Measurements from ENCODE around the gene CDT1. TPM values are rescaled to one million over a fixed set of nuclear protein-coding genes. Genes with fewer than 3 reads are reported as not detected.
A peak's percentile ranks its signal among the peaks of the same experiment; 100 is the strongest.

Gene CDT1
- total RNA-seq, 1 donor = 7.8 TPM

DNA sequence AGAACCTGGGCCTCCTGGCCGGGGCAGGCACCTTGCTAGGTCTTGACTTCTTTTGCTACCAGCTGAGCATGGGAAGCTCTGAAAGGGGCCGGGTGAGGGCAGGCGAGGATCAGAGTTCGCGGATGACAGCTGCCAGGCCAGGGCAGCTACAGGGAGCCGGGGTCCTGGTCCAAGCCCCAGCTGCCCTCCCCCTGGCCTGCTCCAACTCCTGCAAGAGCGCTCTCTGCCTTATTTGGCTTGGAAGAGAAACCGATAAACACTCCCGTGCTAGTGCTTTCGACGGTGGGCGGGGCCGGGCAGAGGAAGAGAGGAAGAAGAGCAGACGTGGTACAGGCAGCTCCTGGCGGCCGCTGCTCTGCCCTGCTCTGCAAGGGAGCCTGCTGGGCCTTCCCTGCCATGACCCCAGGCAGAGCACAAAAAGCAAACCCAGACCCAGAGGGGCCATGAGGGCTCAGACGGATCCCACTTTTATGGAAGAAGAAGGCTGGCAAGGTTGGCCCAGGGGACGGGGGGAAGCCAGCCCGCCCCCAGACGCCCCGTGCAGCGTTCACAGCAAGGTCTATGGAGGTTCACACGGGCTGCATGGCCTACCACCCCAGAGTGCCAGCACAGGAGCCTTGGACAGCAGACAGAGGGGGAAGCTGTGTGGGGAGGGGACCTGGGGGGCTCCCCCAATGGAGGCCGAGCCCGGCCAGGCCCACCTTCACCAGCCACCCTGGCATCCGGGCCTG lies 44.2 kb upstream of the CDT1 start:
- TF ChIP-seq, protein P1, sequence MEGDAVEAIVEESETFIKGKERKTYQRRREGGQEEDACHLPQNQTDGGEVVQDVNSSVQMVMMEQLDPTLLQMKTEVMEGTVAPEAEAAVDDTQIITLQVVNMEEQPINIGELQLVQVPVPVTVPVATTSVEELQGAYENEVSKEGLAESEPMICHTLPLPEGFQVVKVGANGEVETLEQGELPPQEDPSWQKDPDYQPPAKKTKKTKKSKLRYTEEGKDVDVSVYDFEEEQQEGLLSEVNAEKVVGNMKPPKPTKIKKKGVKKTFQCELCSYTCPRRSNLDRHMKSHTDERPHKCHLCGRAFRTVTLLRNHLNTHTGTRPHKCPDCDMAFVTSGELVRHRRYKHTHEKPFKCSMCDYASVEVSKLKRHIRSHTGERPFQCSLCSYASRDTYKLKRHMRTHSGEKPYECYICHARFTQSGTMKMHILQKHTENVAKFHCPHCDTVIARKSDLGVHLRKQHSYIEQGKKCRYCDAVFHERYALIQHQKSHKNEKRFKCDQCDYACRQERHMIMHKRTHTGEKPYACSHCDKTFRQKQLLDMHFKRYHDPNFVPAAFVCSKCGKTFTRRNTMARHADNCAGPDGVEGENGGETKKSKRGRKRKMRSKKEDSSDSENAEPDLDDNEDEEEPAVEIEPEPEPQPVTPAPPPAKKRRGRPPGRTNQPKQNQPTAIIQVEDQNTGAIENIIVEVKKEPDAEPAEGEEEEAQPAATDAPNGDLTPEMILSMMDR (IDR thresholded peaks at IDR 0.05; ENCODE audit: insufficient read depth, low read depth, low read length) = peak; percentile 27
- peak; percentile 86 for DNase-seq (ENCODE audit: low read depth)
- H3K4me3 ChIP-seq (ENCODE audit: low read depth, low read length) = no peak overlapping the region

DNA sequence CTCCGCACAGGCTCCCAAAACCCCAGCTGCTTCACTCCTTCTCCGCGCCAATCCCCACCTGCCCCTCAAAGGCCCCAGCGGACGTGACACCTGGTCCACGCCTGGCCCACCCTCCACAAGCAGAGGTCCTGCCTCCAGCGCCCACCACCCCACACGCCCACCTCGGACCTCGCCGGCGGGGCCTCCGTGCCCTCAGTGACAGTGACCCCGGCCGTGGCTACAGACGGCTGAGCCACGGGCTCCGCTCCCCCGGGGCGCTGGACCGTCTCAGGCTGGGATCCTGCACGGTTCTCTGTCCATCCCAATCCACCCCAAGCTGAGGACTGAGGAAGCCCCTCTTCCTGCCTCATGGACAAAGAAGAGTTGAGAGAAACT lies 43.6 kb upstream of the CDT1 start:
- no peak overlapping the region for H3K4me3 ChIP-seq (ENCODE audit: low read depth, low read length)
- TF ChIP-seq, protein P1 (IDR thresholded peaks at IDR 0.05; ENCODE audit: insufficient read depth, low read depth, low read length) = no peak
- DNase-seq (ENCODE audit: low read depth) = no peak

- TF ChIP-seq, protein P1 (IDR thresholded peaks at IDR 0.05; ENCODE audit: insufficient read depth, low read depth, low read length) = no peak
- DNase-seq (ENCODE audit: low read depth) = no peak
Observed at GRCh38 chr16:88760424-88761142, 43.0 kb upstream of the CDT1 start.

GRCh38 chr16:88761143-88761534 lies 42.5 kb upstream of the CDT1 start:
- no peak overlapping the region for H3K4me3 ChIP-seq (ENCODE audit: low read depth, low read length)
- TF ChIP-seq, protein P1 (IDR thresholded peaks at IDR 0.05; ENCODE audit: insufficient read depth, low read depth, low read length) = no peak
- DNase-seq (ENCODE audit: low read depth) = no peak

More at GRCh38 chr16:88760424-88761142, 43.0 kb upstream of the CDT1 start:
- H3K4me3 ChIP-seq (ENCODE audit: low read depth, low read length) = no peak overlapping the region

GRCh38 chr16:88761830-88762229 lies 41.8 kb upstream of the CDT1 start:
- no peak for DNase-seq (ENCODE audit: low read depth)
- TF ChIP-seq, protein P1 (IDR thresholded peaks at IDR 0.05; ENCODE audit: insufficient read depth, low read depth, low read length) = no peak
- no peak overlapping the region for H3K4me3 ChIP-seq (ENCODE audit: low read depth, low read length)

DNA sequence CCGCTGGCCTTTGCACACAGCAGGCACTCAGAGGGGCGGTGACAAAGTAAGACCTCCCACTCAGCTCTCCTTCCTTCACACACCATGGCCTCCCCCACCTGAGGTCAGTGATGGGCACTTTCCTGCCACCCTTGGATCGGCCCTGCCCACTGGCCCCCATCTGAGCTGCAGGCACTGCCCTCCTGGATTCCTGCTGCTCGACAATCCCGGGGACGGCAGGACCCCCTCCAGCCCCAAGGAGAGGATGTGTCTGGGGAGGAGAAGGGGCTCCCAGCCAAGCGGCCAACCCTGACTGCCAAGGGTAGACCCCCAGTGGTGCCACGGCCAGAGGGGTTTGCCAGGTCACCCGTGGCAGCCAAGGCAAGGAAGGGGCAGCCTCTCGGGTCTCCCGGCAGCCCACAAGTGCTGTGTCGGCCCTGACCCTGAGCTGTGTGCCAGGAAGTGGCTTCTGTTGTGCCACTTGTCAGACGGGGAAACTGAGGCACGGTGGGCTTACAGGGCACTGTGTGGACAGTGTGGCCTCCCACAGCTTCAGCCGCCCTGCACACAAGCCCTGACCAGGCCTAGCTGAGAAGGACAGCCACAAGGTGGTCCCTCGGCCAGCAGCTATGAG lies 41.2 kb upstream of the CDT1 start:
- H3K4me3 ChIP-seq (ENCODE audit: low read depth, low read length) = no peak overlapping the region
- no peak for DNase-seq (ENCODE audit: low read depth)
- TF ChIP-seq, protein P1 (IDR thresholded peaks at IDR 0.05; ENCODE audit: insufficient read depth, low read depth, low read length) = no peak

Data from fibroblast of villous mesenchyme (primary cell).